WERI-Rb-1 (cell line): ENCODE results near the gene COMMD7.

ENCODE experiments used
- DNase-seq: peaks from one replicate; pipeline ENCODE4 v3.0.0-alpha.2; 2020
- H3K27ac ChIP-seq: fragments of 250-450 bp; sonication (Bioruptor Pico); 2 replicates; pipeline ENCODE4 v1.5.1; 2020; ENCODE audit warnings: mild to moderate bottlenecking, moderate library complexity
- H3K27me3 ChIP-seq: fragments of 250-450 bp; sonication (Bioruptor Pico); 2 replicates; pipeline ENCODE4 v1.5.1; 2021; ENCODE audit warnings: mild to moderate bottlenecking, low read depth, moderate library complexity; ENCODE audit not compliant: insufficient read depth, severe bottlenecking
- H3K36me3 ChIP-seq: fragments of 250-450 bp; sonication (Bioruptor Pico); 2 replicates; pipeline ENCODE4 v1.5.1; 2020; ENCODE audit warnings: mild to moderate bottlenecking, moderate library complexity
- H3K4me3 ChIP-seq: 2 replicates; pipeline ENCODE4 v1.5.1; 2011; ENCODE audit warnings: low read depth, mild to moderate bottlenecking, control low read depth, low read length
- H3K9me3 ChIP-seq: fragments of 250-450 bp; sonication (Bioruptor Pico); 2 replicates; pipeline ENCODE4 v1.5.1; 2021; ENCODE audit warnings: mild to moderate bottlenecking, moderate library complexity; ENCODE audit not compliant: severe bottlenecking
- TF ChIP-seq, protein P1 (sequence below): IDR thresholded peaks from 2 replicates; pipeline ENCODE4 v1.5.1; 2011; ENCODE audit warnings: low read depth, mild to moderate bottlenecking, control low read depth, inconsistent platforms, low read length

The COMMD7 gene

DNA sequence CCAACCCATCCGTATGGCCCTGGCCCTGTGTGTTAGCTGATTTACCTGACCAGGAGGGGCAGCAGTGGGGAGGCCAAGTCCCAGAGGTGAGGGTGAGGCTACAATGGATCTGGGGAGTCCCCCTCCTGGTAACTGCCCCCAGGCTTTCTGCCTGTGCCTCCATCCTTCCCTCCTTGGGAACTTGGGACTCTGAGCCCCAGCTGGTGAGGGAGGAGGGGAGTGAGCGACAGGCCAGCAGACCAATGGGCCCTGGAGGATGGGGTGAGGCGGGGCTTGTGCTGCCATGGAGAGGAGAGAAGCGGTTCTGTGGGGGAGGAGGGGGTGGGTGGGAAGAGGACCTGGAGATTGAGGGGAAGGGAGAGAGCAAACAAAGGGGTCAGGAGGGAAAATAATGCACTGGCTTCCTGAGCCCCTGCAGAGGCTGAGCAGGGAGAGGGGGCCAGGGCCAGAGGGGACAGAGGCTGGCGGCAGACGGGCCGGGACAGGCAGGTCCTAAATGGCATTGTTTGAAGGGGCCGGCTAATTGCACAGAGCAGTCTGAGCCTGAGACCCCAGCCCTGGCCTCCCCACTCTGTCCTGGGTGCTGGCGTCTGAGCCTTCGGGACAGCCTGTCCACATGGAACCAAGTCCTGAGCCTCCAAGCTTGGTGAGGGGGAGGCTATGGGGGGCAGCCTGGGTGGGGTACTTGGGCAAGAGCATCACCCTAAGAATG, 36.4 kb upstream of the COMMD7 start:
- Histone ChIP-seq H3K9me3 (no peaks in the 10 kb centered on the region), H3K4me3 (no peak overlapping the region), H3K36me3 (no peaks in the 10 kb centered on the region; the same call in 1 of the 2 replicates), H3K27me3 (no peaks in the 10 kb centered on the region), H3K27ac (no peak overlapping the region)
- TF ChIP-seq, protein P1, sequence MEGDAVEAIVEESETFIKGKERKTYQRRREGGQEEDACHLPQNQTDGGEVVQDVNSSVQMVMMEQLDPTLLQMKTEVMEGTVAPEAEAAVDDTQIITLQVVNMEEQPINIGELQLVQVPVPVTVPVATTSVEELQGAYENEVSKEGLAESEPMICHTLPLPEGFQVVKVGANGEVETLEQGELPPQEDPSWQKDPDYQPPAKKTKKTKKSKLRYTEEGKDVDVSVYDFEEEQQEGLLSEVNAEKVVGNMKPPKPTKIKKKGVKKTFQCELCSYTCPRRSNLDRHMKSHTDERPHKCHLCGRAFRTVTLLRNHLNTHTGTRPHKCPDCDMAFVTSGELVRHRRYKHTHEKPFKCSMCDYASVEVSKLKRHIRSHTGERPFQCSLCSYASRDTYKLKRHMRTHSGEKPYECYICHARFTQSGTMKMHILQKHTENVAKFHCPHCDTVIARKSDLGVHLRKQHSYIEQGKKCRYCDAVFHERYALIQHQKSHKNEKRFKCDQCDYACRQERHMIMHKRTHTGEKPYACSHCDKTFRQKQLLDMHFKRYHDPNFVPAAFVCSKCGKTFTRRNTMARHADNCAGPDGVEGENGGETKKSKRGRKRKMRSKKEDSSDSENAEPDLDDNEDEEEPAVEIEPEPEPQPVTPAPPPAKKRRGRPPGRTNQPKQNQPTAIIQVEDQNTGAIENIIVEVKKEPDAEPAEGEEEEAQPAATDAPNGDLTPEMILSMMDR, result 0 out of 2 replicates have a peak, but pooled peaks have one; percentile 6
- peak; percentile 48 for DNase-seq

DNA sequence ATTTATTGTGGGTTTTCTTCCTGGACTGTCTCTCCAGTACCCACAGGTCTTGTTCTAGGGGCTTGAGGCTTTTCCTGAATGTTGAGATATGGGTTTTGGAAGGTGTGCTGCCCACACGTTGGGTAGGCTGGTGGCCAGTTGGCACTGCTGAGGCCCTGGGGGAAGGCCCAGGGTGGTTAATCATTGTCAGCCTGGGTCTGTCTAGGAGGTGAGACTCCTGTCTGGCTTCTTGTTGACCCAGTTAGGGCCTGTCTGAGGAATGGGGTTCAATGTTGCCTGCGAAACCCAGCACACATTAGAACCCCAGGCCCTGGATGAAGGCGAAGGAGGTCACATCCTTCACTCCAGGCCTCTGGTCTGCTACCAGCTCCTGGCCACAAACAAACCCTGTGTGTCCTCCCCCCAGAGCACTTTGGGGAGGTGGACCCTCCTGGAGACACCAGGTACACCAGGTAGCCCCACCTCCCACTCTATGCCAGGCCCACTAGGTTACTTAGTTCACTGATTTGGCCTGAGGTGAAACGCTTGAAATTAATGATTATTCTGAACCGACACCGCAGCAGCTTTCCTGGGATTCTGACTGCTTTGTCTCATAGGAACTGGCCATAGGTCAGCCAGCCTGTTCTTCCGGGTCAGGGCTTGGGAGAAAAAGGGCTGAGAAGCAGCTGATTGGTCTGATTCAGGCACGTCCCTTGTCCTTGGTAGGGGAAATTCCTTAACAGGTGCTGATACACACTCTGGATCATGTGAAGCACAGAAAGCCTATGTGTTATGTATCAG, 34.1 kb upstream of the COMMD7 start:
- Histone ChIP-seq H3K4me3 (no peak overlapping the region), H3K9me3 (no peaks in the 10 kb centered on the region), H3K27ac (no peak overlapping the region), H3K27me3 (no peaks in the 10 kb centered on the region), H3K36me3 (no peaks in the 10 kb centered on the region; the same call in 1 of the 2 replicates)
- no peak for DNase-seq
- TF ChIP-seq, protein P1, result no peak

DNA sequence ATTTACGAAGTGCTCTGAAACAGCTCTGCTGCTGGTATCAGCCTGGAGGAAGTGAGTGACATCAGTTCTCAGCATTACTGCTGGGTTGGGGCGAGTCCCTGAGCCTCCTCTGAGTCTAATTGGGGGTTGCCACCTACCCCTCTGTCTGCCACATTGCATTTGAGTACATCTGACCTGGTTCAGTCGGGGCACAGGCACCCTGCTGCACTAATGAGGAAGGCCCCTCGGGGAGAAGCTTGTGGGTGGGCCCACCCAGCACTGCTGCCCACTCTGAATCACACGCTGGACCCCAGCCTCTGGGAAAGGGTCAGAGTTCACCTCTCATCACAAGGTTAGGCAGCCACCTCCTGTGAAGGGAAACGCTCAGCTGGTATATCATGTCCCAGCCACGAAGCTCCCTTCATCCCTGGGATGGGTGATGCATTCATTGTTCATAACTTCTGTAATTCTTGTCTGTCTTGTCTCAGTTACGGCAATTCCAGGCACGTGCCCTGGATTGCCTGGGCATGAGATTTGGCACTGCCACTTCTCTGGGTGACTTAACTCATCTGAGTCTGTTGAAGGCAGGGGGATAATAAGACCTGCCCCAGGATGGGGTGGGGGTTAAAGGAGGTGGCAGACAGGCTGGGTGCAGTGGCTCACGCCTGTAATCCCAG, 32.2 kb upstream of the COMMD7 start:
- Histone ChIP-seq H3K4me3 (no peak overlapping the region), H3K36me3 (no peaks in the 10 kb centered on the region; the same call in 1 of the 2 replicates), H3K27me3 (no peaks in the 10 kb centered on the region), H3K27ac (no peak overlapping the region), H3K9me3 (no peaks in the 10 kb centered on the region)
- TF ChIP-seq, protein P1, result no peak
- DNase-seq, result no peak

DNA sequence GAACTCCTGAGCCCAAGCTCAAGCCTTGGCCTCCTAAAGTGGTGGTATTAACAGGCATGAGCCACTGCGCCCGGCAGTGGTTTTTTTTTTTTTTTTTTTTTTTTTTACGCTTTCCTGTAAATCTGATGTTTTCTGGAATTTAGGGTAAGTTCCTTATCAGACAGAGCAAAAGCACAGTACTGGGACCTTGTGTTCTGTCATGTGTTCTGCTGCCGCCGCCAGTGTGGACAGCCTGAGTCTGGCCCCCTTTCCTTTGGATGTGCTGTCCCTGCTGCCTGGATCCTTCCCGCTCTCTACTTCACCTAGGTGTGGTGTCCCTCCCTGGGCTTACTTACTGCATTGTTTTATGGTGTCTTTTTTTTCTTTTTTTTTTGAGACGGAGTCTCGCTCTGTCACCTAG, 30.6 kb upstream of the COMMD7 start:
- H3K9me3 ChIP-seq, result no peaks in the 10 kb centered on the region
- H3K36me3 ChIP-seq, result no peaks in the 10 kb centered on the region; the same call in 1 of the 2 replicates
- H3K27ac ChIP-seq, result no peak overlapping the region
- H3K27me3 ChIP-seq, result no peaks in the 10 kb centered on the region
- H3K4me3 ChIP-seq, result no peak overlapping the region
- TF ChIP-seq, protein P1, result no peak
- DNase-seq, result no peak

DNA sequence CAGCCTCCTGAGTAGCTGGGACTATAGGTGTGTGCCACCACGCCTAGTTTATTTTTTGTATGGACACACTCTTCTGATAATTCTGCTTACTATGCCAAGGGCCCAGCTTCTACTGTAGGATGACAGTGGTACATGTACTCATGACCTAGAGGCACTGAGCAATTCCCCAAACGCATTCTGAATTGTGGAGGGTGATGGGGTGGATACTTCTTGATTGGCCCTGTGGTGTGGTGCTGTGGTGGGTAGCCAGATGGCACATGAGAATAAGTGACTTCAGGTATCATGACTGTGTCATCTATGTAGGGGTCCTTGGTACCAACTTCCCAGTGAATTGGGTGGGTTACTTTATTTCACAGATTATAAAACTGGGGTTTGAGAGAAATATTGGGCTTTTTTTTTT, 30.0 kb upstream of the COMMD7 start:
- Histone ChIP-seq H3K4me3 (no peak overlapping the region), H3K27me3 (no peaks in the 10 kb centered on the region), H3K9me3 (no peaks in the 10 kb centered on the region), H3K27ac (no peak overlapping the region), H3K36me3 (no peaks in the 10 kb centered on the region)
- TF ChIP-seq, protein P1, result no peak
- DNase-seq, result no peak
